PFSK-1 (cell line): ENCODE results near the gene FCGR2B.

Source experiments
- POLR2AphosphoS5 ChIP-seq: IDR thresholded peaks from 2 replicates; pipeline ENCODE4 v1.6.1; 2012; ENCODE audit warnings: low read depth, mild to moderate bottlenecking, control low read depth, low read length, moderate library complexity
- TF ChIP-seq, protein P1 (sequence below), 2 experiments: IDR thresholded peaks; 2 replicates each; pipeline versions ENCODE4 v1.6.1 to v1.8.0; 2011 to 2012; ENCODE audit warnings: low read depth in 2 of 2, low read length in 2 of 2, control low read depth in 1 of 2, inconsistent platforms in 1 of 2, mild to moderate bottlenecking in 1 of 2, moderate library complexity in 1 of 2; ENCODE audit not compliant: insufficient read depth in 1 of 2

DNA sequence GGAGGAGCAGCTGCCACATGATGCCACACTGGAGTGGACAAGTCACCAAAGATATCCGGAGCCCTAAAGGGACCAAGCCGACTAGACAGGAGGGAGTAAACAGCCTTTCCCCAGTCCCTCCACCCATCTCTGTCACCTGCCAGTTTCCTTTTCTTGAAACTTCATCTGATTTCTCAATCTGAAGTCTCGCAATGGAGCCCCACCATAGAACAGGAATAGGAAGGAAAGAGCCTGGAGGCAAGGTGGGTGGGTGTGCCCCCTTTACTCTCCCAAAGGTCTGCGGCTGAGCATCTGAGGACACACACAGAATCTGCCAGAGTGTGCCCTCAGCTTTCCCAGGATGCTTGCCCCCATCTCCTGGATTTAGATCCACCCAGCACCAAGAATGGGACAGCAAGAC is 31.9 kb upstream of the FCGR2B start, which contains the start of gene FCGR3B:
- TF ChIP-seq, protein P1, sequence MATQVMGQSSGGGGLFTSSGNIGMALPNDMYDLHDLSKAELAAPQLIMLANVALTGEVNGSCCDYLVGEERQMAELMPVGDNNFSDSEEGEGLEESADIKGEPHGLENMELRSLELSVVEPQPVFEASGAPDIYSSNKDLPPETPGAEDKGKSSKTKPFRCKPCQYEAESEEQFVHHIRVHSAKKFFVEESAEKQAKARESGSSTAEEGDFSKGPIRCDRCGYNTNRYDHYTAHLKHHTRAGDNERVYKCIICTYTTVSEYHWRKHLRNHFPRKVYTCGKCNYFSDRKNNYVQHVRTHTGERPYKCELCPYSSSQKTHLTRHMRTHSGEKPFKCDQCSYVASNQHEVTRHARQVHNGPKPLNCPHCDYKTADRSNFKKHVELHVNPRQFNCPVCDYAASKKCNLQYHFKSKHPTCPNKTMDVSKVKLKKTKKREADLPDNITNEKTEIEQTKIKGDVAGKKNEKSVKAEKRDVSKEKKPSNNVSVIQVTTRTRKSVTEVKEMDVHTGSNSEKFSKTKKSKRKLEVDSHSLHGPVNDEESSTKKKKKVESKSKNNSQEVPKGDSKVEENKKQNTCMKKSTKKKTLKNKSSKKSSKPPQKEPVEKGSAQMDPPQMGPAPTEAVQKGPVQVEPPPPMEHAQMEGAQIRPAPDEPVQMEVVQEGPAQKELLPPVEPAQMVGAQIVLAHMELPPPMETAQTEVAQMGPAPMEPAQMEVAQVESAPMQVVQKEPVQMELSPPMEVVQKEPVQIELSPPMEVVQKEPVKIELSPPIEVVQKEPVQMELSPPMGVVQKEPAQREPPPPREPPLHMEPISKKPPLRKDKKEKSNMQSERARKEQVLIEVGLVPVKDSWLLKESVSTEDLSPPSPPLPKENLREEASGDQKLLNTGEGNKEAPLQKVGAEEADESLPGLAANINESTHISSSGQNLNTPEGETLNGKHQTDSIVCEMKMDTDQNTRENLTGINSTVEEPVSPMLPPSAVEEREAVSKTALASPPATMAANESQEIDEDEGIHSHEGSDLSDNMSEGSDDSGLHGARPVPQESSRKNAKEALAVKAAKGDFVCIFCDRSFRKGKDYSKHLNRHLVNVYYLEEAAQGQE (IDR thresholded peaks at IDR 0.05; ENCODE audit: insufficient read depth in 1 of 2, low read depth in 2 of 2, low read length in 2 of 2), result no peak
- no peak for TF ChIP-seq POLR2AphosphoS5
